ENCODE data around the gene BMF.
A peak's percentile ranks its signal among the peaks of the same experiment; 100 is the strongest.

Gene BMF

DNA sequence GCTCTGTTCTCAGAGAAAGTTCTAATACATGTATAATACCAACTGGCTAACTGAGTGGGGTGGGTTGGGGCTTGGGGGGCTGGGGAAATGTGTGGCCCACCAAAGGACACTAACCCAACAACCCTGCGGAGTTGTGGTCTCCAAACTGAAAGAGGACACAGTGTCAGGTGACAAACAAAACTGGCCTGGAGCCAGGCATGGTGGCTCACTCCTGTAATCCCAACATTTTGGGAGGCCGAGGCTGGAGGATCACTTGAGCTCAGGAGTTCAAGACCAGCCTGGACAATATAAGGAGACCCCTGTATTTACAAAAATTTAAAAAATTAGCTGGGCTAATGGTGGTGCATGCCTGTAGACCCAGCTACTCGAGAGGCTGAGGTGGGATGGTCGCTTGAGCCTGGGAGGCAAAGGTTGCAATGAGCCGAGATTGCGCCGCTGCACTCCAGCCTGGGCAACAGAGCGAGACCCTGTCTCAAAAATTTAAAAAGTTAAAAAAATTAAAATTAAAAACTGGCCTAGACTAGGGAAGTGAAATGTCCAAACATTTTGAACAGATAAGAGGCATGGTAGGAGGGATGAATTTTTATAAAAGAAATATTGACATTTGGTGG lies 38.0 kb downstream of the BMF start:
- Histone ChIP-seq H3K36me3 (no peaks in the 10 kb centered on the region), H4K20me1 (no peaks in the 10 kb centered on the region), H3K4me2 (peak overlapping the region in 9 of 11 experiments; percentile 75 to 92 (median 86); a peak in 19 of 22 replicates), H3K27me3 (peaks cover 0 to 7% (median 0%) of the 10 kb centered on the region in 11 experiments; a peak in 1 of 22 replicates), H3K9me3 (replicated peaks in 1 of 11) (peaks cover 0 to 15% (median 0%) of the 10 kb centered on the region in 11 experiments; a peak in 2 of 22 replicates), H3K9ac (peak overlapping the region in 2 of 11 experiments; percentile 78 to 82; a peak in 2 of 22 replicates), H3K27ac (peak overlapping the region in 6 of 11 experiments; percentile 83 to 90 (median 88); a peak in 3 of 22 replicates), H3K4me1 (peaks cover 66 to 95% (median 84%) of the 10 kb centered on the region in 10 experiments), H3K4me3 (no peak overlapping the region)
- no peak for TF ChIP-seq Cebpa-rat (IDR thresholded peaks at IDR 0.05)

DNA sequence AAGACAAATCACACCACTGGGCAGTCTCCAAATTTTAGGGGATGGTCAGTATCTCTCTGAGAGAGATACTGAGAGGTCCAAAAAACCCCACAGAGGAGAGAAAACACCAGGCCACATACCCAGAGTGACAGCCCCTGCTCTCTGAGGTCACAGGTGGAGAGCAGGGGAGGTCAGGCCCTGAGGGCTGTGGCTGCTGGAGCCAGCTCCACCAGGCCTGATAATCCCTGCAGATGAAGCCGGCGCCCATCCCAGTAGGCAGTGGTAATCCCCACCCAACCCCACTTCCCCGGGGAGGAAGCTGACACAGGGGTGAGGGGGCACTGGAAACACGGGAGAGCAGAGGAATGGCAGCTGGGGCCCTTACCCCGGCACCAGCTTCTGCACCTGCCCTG lies 38.5 kb downstream of the BMF start:
- H3K36me3 ChIP-seq, result no peaks in the 10 kb centered on the region
- H3K27ac ChIP-seq, result peak overlapping the region; percentile 75 to 90 (median 88); a peak in 21 of 22 replicates
- peak overlapping the region; percentile 71 to 85 (median 79); a peak in 20 of 22 replicates for H3K9ac ChIP-seq
- peak overlapping the region; percentile 67 to 92 (median 84) for H3K4me2 ChIP-seq
- TF ChIP-seq Cebpa-rat (IDR thresholded peaks at IDR 0.05), result no peak
- H3K4me3 ChIP-seq, result no peak overlapping the region
- H3K27me3 ChIP-seq, result peaks cover 0 to 7% (median 0%) of the 10 kb centered on the region in 11 experiments; a peak in 1 of 22 replicates
- H3K4me1 ChIP-seq, result peaks cover 71 to 95% (median 84%) of the 10 kb centered on the region in 10 experiments
- peaks cover 0 to 15% (median 0%) of the 10 kb centered on the region in 11 experiments; a peak in 2 of 22 replicates for H3K9me3 ChIP-seq (replicated peaks in 1 of 11)
- H4K20me1 ChIP-seq, result no peaks in the 10 kb centered on the region

DNA sequence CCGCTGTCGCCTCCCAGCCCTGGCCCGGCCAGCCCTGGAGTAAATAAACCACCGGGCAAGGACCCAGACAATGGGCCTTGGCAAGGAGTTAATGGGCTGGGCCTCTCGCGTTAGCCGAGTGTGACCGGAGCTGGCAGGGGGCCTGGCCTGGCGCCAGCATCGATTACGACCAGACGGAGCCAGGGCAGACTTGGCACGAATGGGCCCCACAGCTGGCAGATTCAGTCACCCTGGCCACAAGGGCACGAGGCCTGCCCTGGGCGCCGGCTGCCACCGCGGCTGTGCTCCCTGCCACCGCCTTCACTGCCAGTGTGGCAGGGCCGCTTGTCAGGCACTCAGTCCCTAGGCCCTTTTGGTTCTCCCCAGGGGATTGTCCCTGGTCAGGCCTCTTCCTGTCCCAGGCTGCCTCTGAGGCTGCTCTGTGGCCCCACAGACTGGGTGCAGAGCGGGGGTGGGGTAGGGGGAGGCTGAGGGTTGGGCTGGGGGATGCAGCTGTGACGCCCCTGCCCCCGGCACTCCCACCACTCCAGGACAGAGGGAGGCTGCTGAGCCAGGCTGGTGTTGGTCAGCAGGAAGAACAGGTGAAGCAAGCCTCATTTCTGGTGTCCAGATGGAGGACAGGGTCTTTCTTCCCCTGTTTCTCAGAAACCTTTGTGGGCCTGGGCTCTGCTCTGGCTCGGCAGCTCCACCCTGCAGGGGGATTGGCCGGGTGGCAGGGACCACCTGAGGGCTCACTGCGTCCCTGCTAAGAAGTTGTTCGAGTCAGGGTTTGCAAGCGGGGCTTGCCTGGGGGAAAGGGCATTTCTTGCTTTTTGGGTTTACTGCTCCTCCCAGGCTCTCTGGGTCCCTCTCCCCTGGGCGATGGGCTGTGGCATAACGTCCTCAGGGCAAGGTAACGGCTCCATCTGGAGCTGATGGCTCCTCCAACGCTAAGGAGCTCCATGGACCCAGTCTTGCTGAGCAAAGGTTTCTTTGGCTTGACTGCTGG lies 39.2 kb downstream of the BMF start:
- Histone ChIP-seq H3K36me3 (no peaks in the 10 kb centered on the region), H3K27ac (peak overlapping the region; percentile 75 to 90 (median 88)), H3K9ac (peak overlapping the region; percentile 71 to 85 (median 79)), H3K4me3 (peak overlapping the region in 1 of 10 experiments; percentile 26; a peak in 2 of 20 replicates), H3K9me3 (replicated peaks in 1 of 11) (peaks cover 0 to 12% (median 0%) of the 10 kb centered on the region in 11 experiments; a peak in 1 of 22 replicates), H4K20me1 (no peaks in the 10 kb centered on the region), H3K27me3 (peaks cover 0 to 7% (median 0%) of the 10 kb centered on the region in 11 experiments; a peak in 1 of 22 replicates), H3K4me2 (peak overlapping the region; percentile 67 to 92 (median 84)), H3K4me1 (peaks cover 78 to 97% (median 88%) of the 10 kb centered on the region in 10 experiments)
- TF ChIP-seq Cebpa-rat (IDR thresholded peaks at IDR 0.05), result no peak

DNA sequence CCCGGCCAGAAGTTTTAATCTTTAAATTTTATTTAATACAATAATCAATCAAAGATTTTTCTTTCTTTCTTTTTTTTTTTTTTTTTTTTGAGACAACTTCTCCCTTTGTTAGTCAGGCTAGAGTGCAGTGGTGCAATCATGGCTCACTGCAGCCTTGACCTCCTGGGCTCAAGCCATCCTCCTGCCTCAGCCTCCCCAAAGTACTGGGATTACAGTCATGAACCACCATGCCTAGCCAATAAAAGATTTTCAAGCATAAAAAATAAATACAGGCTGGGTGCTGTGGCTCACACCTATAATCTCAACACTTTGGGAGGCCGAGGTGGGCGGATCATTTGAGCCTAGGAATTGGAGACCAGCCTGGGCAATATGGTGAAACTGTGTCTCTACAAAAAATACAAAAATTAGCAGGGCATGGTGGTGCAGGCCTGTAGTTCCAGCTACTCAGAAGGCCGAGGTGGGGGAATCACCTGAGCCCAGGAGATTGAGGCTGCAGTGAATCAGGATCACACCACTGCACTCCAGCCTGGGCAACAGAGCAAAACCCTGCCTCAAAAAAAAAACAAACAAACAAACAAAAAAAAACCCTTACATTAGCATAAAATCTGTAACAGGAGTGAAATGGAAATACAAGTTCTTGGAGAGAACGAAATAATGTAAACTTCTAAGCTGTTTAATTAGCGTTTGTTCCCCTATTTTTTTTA lies 40.6 kb downstream of the BMF start:
- Histone ChIP-seq H3K9ac (peak overlapping the region in 2 of 11 experiments; percentile 38 to 78; a peak in 4 of 22 replicates), H3K4me2 (peak overlapping the region; percentile 63 to 96 (median 87)), H3K9me3 (replicated peaks in 1 of 11) (peaks cover 0 to under 1% (median 0%) of the 10 kb centered on the region in 11 experiments; a peak in 1 of 22 replicates), H3K27ac (peak overlapping the region in 8 of 11 experiments; percentile 29 to 89 (median 86); a peak in 13 of 22 replicates), H3K36me3 (no peaks in the 10 kb centered on the region), H3K4me1 (peaks cover 83 to 99% (median 91%) of the 10 kb centered on the region in 10 experiments), H3K4me3 (no peak overlapping the region), H3K27me3 (peaks cover 0 to 7% (median 0%) of the 10 kb centered on the region in 11 experiments; a peak in 1 of 22 replicates), H4K20me1 (no peaks in the 10 kb centered on the region)
- no peak for TF ChIP-seq Cebpa-rat (IDR thresholded peaks at IDR 0.05)

DNA sequence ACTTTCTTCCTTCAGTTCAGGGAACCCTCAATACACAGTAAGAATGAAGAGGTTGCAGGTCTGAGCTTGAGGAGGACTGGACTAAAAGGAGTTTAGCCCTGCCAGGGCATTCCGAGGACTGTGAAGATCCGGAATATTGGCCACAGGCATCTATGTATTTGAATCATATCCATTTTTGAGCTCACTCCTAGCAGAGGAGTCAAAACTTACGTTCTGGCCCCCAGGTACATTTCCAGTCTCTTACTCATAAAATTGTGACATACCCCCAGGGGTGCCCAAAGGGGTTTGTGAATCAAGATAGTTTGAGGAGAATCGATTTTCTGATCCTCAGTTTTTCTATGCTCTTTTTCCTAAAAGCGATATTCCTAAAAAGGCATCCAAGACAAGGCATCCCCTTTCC lies 42.1 kb downstream of the BMF start:
- Histone ChIP-seq H3K4me3 (no peak overlapping the region), H4K20me1 (no peaks in the 10 kb centered on the region), H3K36me3 (no peaks in the 10 kb centered on the region), H3K4me2 (peak overlapping the region in 9 of 11 experiments; percentile 0 to 96 (median 89); a peak in 11 of 22 replicates), H3K9ac (no peak overlapping the region), H3K4me1 (peaks cover 74 to 99% (median 91%) of the 10 kb centered on the region in 10 experiments), H3K27ac (peak overlapping the region in 7 of 11 experiments; percentile 83 to 92 (median 89); a peak in 11 of 22 replicates), H3K9me3 (replicated peaks in 1 of 11) (no peaks in the 10 kb centered on the region), H3K27me3 (no peaks in the 10 kb centered on the region)
- no peak for TF ChIP-seq Cebpa-rat (IDR thresholded peaks at IDR 0.05)

DNA sequence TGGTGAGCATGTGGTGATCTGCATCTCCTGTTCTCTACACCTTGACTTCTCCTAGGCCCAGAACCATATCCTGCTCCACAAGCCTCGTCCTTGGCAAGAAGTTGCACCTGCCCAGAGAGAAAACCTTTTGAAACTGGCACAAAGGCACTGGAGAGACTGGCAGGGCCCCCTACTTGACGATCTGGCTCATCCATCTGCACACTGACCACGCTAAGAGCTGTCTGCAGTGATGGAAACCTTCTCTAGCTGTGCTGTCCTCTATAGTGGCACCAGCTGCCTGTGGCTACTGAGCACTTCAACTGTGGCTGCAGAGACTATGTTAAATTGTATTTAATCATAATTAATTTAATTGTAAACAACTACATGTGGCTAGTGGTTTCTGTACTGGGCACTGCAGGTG lies 43.5 kb downstream of the BMF start:
- no peaks in the 10 kb centered on the region for H3K27me3 ChIP-seq
- peak overlapping the region; percentile 19 to 73 (median 64); a peak in 19 of 22 replicates for H3K9ac ChIP-seq
- H4K20me1 ChIP-seq, result no peaks in the 10 kb centered on the region
- H3K27ac ChIP-seq, result peak overlapping the region; percentile 71 to 92 (median 89)
- H3K36me3 ChIP-seq, result peaks cover 0 to 7% (median 0%) of the 10 kb centered on the region in 11 experiments; a peak in 2 of 22 replicates
- peak overlapping the region; percentile 72 to 96 (median 86) for H3K4me2 ChIP-seq
- H3K4me1 ChIP-seq, result peaks cover 60 to 100% (median 97%) of the 10 kb centered on the region in 10 experiments
- H3K9me3 ChIP-seq (replicated peaks in 1 of 11), result no peaks in the 10 kb centered on the region
- no peak overlapping the region for H3K4me3 ChIP-seq
- TF ChIP-seq Cebpa-rat (IDR thresholded peaks at IDR 0.05), result no peak

DNA sequence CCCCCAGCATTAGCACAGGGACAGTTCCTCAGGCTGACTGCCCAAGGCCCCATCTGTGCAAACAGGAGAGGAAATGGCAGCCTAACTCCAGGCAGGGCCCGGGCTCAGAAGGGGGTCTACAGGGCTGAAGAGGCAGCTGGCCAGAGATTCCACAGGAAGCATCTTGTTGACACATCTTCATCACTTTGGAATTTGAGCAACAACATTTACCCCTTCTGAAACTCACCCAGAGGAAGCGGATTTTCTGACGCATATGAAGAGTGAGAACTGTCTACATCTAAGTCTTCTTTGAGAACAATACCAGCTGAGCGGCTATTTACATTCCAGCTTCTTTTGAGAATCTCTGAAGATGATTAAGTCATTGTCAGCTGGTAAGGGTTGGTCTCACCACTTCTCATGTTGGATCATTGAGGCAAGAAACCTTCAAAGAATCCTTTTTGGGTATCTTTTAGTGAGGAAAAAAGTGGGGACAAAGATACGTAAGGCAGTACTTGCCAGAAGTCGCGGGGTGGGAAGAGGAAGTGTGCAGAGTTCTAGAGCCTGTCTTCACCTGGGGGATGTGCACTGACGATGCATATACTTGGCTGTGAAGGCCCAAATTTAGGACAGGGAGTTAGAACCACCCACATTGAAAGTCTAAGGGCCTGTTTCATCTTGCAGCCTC lies 44.3 kb downstream of the BMF start:
- H3K36me3 ChIP-seq, result peaks cover 0 to 7% (median 0%) of the 10 kb centered on the region in 11 experiments; a peak in 2 of 22 replicates
- H3K9ac ChIP-seq, result peak overlapping the region; percentile 28 to 73 (median 64); a peak in 20 of 22 replicates
- H3K4me2 ChIP-seq, result peak overlapping the region; percentile 72 to 96 (median 86)
- H4K20me1 ChIP-seq, result no peaks in the 10 kb centered on the region
- H3K9me3 ChIP-seq (replicated peaks in 1 of 11), result no peaks in the 10 kb centered on the region
- TF ChIP-seq Cebpa-rat (IDR thresholded peaks at IDR 0.05), result peak in 7 of 11 experiments; percentile 36 to 71 (median 61); a peak in 8 of 22 replicates
- peaks cover 57 to 100% (median 97%) of the 10 kb centered on the region in 10 experiments for H3K4me1 ChIP-seq
- H3K4me3 ChIP-seq, result peak overlapping the region in 1 of 10 experiments; percentile 17; a peak in 1 of 20 replicates
- peak overlapping the region; percentile 71 to 92 (median 89) for H3K27ac ChIP-seq
- H3K27me3 ChIP-seq, result no peaks in the 10 kb centered on the region

Measured in BLaER1 treated with 17β-estradiol and CSF1 and Interleukin-3, amounts not matched to agents 10 nM and 100 nM (cell line).